ENCODE data around the gene FGF19. TPM values are rescaled to one million over a fixed set of nuclear protein-coding genes. Genes with fewer than 3 reads are reported as not detected.

The FGF19 gene
- total RNA-seq, 1 experiment from 2014 or later = not detected

- in situ Hi-C loops (cut with HindIII; ENCODE audit: low sequenced_read_pairs) = loop anchor here (25.0 kb wide), 1 partner anchor 539 kb away; no protein-coding TSS in a partner anchor
These were observed 52.9 kb downstream of the FGF19 start for GRCh38 chr11:69650832-69651344.

DNA sequence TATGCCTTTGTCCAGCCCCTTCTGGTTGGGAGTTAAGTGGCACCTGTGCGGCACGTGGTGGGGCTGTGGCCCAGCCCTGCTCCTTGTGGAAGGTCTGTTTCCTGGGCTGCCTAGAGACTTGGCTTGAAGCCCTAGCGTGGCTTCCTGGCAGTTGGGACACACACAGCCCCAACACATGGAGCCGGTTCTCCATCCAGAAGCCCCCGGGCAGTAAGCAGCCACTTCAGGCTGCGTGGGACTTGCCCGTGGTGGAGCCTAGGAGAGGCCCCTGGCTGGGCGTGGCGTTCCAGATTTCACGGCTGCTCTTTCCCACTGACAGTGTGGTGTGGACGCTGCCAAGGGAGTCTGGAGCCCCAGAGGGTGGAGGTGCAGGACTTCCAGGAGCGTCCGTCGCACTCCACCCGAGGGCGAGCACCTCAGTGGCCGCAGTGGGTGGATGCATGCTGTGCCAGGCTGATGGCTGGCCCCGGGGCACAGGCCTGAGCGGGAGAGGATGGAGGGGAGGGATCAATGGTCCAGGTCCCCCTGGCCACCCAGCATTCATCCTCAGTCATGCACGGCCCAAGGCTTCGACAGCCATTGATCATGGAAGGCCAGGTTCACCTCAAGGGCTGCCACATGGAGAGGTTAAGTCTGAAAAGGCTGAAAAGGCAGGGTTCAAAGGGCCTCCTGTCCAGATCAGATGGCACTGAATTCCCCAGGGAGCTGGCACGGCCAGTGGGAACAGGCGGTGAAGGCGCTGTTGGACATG is 53.6 kb downstream of the FGF19 start:
- in situ Hi-C loops (cut with HindIII; ENCODE audit: low sequenced_read_pairs) = loop anchor here (25.0 kb wide), 1 partner anchor 538 kb away; no protein-coding TSS in a partner anchor
- DNase-seq (ENCODE audit: low spot score) = no peak

More at GRCh38 chr11:69650832-69651344, 52.9 kb downstream of the FGF19 start:
- no peak for DNase-seq (ENCODE audit: low spot score)

DNA sequence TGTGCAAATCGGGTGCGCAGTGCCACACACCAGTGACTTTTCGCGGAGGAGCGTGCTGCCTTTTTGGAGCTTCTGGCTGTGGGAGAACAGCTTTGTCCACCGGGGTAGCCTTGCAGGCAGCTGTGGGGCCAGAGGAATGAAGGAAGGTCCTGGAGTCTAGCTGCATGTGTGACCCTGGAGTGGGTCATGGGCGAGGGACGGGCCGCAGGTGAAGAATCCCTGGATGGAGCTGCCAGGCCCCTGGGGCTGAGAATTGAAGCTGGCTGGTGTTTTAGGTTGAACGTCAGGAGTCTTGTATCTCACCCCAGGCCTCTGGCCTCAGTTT is 54.3 kb downstream of the FGF19 start:
- in situ Hi-C loops (cut with HindIII; ENCODE audit: low sequenced_read_pairs) = no loop called here
- no peak for DNase-seq (ENCODE audit: low spot score)

DNA sequence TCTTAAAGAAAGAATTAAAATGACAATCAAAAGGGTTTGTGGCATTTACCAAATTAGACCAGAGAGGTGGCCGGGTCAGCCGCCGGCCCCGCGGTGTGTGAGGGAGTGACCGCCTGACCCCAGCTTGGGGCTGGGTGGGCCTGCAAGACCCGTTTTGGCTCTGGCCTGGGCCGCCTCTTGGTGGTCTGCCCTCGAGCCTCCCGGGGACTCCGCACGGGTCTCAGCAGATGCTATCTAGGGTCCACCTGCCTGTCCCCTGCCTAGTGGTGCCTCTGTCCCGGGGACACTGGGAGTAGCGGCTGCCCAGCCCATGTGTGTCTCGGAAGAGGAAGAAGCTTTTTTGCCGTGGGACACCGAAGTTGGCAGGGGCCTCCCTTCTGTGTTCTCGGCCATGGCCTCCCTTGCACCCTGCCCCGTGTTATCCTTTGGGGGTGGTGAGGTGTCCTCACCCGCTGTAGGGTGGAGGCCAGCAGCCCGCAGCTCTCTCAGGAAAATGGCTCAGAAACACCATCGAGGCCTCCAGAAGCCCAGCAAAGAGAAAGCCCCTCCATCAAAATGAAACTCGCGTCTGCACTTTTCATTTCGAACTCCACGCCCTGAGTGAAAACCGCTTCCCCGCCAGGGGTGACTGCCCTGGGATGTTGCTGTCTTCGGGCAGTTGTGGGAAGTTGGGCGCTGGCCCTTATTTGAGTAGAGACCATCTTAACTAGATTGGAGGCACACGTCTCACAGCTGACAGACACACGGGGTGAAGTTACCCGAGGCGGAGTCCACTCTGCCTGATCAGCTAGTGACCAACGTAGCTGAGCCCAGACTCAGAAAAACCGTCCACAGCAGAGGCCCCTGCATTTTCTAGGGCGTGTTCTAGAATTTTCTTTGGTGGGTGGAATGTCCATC is 54.9 kb downstream of the FGF19 start:
- in situ Hi-C loops (cut with HindIII; ENCODE audit: low sequenced_read_pairs) = no loop called here
- DNase-seq (ENCODE audit: low spot score) = no peak

Other genes with a start within 250 kb of the FGF19 start
- gene LINC01488, start 222.4 kb downstream of the FGF19 start, total RNA-seq (2014; rRNA removed; shearing (Covaris generic)) = not detected in 2 replicates
- 91.6 and 101 TPM in 2 replicates for gene CCND1, start 62.9 kb downstream of the FGF19 start, total RNA-seq (2014; rRNA removed; shearing (Covaris generic))
- gene LTO1, start 28.7 kb downstream of the FGF19 start, total RNA-seq (2014; rRNA removed; shearing (Covaris generic)) = 17.1 and 19.8 TPM in 2 replicates
- gene FGF4, start 71.3 kb upstream of the FGF19 start, total RNA-seq (2014; rRNA removed; shearing (Covaris generic)) = not detected in 2 replicates
- gene FGF3, start 115.4 kb upstream of the FGF19 start, total RNA-seq (2014; rRNA removed; shearing (Covaris generic)) = not detected in 2 replicates

Data from G401 (cell line).